Prostate gland (tissue), 2 donors: Measurements from ENCODE around the gene C1orf226.

Source experiments
- POLR2A ChIP-seq: fragments of 450-650 bp; IDR thresholded peaks from one replicate; pipeline ENCODE4 v1.6.1; 2016; ENCODE audit warnings: antibody characterized with exemption, mild to moderate bottlenecking
- TF ChIP-seq, protein P1 (sequence below), 4 experiments: fragments of 200-600 bp in 2 of 4; fragments of 450-650 bp in 2 of 4; sonication (generic) in 2 of 4; IDR thresholded peaks; 1 replicate in 3 of 4; 2 replicates in 1 of 4; pipeline ENCODE4 v1.5.1; 2016 to 2019; ENCODE audit warnings: antibody characterized with exemption in 4 of 4, mild to moderate bottlenecking in 2 of 4, moderate library complexity in 2 of 4

DNA sequence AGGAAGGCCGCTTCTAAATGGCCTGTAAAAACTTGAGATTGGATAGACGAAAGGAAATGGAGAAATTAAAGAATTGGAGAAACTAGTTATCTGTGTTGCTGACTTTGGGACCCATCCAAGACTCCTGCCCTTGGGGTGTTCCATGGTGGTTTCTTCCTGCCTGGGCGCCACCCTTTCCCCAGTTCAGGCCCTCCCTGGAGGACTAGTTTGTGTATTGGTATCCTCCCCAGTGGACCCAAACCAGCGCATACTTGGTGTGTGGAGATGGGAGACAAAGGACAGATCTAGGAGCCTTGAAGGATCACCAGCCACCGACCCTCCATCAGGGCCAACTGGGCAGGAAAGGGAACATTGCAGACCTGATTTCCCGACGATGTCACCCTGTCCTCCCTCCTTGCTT, 12.0 kb upstream of the C1orf226 start:
- TF ChIP-seq, protein P1, sequence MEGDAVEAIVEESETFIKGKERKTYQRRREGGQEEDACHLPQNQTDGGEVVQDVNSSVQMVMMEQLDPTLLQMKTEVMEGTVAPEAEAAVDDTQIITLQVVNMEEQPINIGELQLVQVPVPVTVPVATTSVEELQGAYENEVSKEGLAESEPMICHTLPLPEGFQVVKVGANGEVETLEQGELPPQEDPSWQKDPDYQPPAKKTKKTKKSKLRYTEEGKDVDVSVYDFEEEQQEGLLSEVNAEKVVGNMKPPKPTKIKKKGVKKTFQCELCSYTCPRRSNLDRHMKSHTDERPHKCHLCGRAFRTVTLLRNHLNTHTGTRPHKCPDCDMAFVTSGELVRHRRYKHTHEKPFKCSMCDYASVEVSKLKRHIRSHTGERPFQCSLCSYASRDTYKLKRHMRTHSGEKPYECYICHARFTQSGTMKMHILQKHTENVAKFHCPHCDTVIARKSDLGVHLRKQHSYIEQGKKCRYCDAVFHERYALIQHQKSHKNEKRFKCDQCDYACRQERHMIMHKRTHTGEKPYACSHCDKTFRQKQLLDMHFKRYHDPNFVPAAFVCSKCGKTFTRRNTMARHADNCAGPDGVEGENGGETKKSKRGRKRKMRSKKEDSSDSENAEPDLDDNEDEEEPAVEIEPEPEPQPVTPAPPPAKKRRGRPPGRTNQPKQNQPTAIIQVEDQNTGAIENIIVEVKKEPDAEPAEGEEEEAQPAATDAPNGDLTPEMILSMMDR (IDR thresholded peaks at IDR 0.05), result no peak
- TF ChIP-seq POLR2A, result no peak
